ENCODE measurements around the gene COL18A1. TPM values are rescaled to one million over a fixed set of nuclear protein-coding genes. Genes with fewer than 3 reads are reported as not detected.
A peak's percentile ranks its signal among the peaks of the same experiment; 100 is the strongest.

Gene COL18A1
- total and polyA plus RNA-seq, 2 of the 8 experiments (the other 6 are each of a cell fraction or from before 2014, with no cell fraction given), result 145 to 201 TPM

- Histone ChIP-seq H2AFZ (ENCODE audit: low read length) (no peak overlapping the region), H3K23me2 (ENCODE audit: low read depth, low read length) (peaks cover 10% of the 10 kb centered on the region), H4K5ac (ENCODE audit: insufficient read length, low read depth, low read length) (no peak overlapping the region), H3K4me3 (ENCODE audit: extremely low read depth in 1 of 4, insufficient read depth in 2 of 4, low read depth in 3 of 4, low read length in 4 of 4) (no peak overlapping the region), H2BK20ac (ENCODE audit: low read length) (no peak overlapping the region), H3K27ac (ENCODE audit: low read depth, low read length) (no peak overlapping the region), H3K9me3 (ENCODE audit: insufficient read depth in 2 of 2, low read depth in 1 of 2, low read length in 1 of 2) (peaks cover 3 to 4% of the 10 kb centered on the region in 2 experiments; a peak in 2 of 4 replicates), H3K18ac (ENCODE audit: extremely low read depth, low read length) (no peak overlapping the region), H4K8ac (ENCODE audit: extremely low read depth, insufficient read depth, low read length) (0 out of 2 replicates have a peak overlapping the region, but pooled peaks have one; percentile 43), H3K79me1 (ENCODE audit: low read depth, low read length) (peaks cover 3% of the 10 kb centered on the region; the same call in 1 of the 2 replicates), H2BK15ac (ENCODE audit: low read length) (no peak overlapping the region), H2BK120ac (replicated peaks; ENCODE audit: low read depth, low read length) (no peak overlapping the region), H2AK5ac (ENCODE audit: low read depth, low read length) (no peak overlapping the region), H3K4me1 (replicated peaks in 1 of 4; ENCODE audit: control insufficient read depth in 3 of 4, insufficient read depth in 4 of 4, low read length in 3 of 4) (no peaks in the 10 kb centered on the region), H3K4me2 (ENCODE audit: insufficient read depth in 1 of 2, low read depth in 2 of 2, low read length in 2 of 2) (no peak overlapping the region), H4K20me1 (replicated peaks in 1 of 2; ENCODE audit: control insufficient read depth in 1 of 2, insufficient read depth in 2 of 2, low read length in 2 of 2) (peaks cover 10 to 24% of the 10 kb centered on the region in 2 experiments), H3K14ac (ENCODE audit: insufficient read length) (no peak overlapping the region), H3K79me2 (ENCODE audit: control insufficient read depth in 1 of 2, insufficient read depth in 2 of 2, low read length in 2 of 2) (no peaks in the 10 kb centered on the region; a peak in 1 of 4 replicates), H3K4ac (replicated peaks; ENCODE audit: insufficient read length, low read depth, low read length) (no peak overlapping the region), H3K9ac (replicated peaks in 1 of 4; ENCODE audit: extremely low read depth in 1 of 4, low read depth in 3 of 4, low read length in 3 of 4) (no peak overlapping the region), H2BK12ac (ENCODE audit: low read depth, low read length) (no peak overlapping the region), H3K56ac (replicated peaks; ENCODE audit: insufficient read length, low read depth, low read length) (no peak overlapping the region), H2BK5ac (ENCODE audit: low read depth, low read length) (no peak overlapping the region), H4K91ac (replicated peaks; ENCODE audit: insufficient read length, low read length) (no peak overlapping the region), H3K23ac (ENCODE audit: insufficient read length) (no peak overlapping the region), H3K27me3 (replicated peaks in 1 of 4; ENCODE audit: control insufficient read depth in 3 of 4, extremely low read depth in 1 of 4, insufficient read depth in 3 of 4, low read length in 3 of 4) (no peaks in the 10 kb centered on the region), H3K36me3 (ENCODE audit: control insufficient read depth in 2 of 4, insufficient read depth in 4 of 4, low read length in 3 of 4) (peaks cover 9 to 82% (median 49%) of the 10 kb centered on the region in 4 experiments)
- DNase-seq (ENCODE audit: low read depth in 1 of 2, low spot score in 2 of 2) (peak; percentile 49 to 90), FAIRE-seq (peak; percentile 42)
- WGBS, 2 experiments (ENCODE audit: extremely low coverage in 1 of 2, insufficient coverage in 1 of 2, insufficient read length in 1 of 2, insufficient replicate concordance in 2 of 2, low coverage in 1 of 2, low lambda C conversion rate in 2 of 2, missing lambda C conversion rate in 1 of 2), result 82% methylated on average over 21 of the region's 32 CpGs; no CpG with 5 or more reads in 1 of the 2 experiments
- ChIA-PET POLR2A (ENCODE audit: partially characterized antibody) (interaction anchor here (1.6 kb wide), 1 partner anchor 9 kb away, joined by 5 read pairs; no protein-coding TSS in a partner anchor), CTCF (ENCODE audit: partially characterized antibody) (interaction anchor here (0.6 to 2.2 kb wide), 10 partner anchors 9 to 224 kb away, joined by 3 to 5 read pairs (median 3); no protein-coding TSS in a partner anchor)
- TF ChIP-seq HDAC6 (IDR thresholded peaks at IDR 0.05; ENCODE audit: low read depth, low read length) (no peak), MAFK (IDR thresholded peaks at IDR 0.05; ENCODE audit: low read depth, low read length) (no peak), YY1 (IDR thresholded peaks at IDR 0.05; ENCODE audit: low read depth, low read length) (peak; percentile 82; the same call in 1 of the 2 replicates), RAD21 (IDR thresholded peaks at IDR 0.05 in 1 of 2, conservative IDR thresholded peaks at IDR 0.05 in 1 of 2; ENCODE audit: low read depth in 2 of 2, low read length in 2 of 2) (peak; percentile 46 to 56), GABPA (IDR thresholded peaks at IDR 0.05; ENCODE audit: borderline replicate concordance, insufficient read depth, low read length) (peak; percentile 70; the same call in 1 of the 2 replicates), MAX (IDR thresholded peaks at IDR 0.05) (no peak), JUN (IDR thresholded peaks at IDR 0.05; ENCODE audit: low read depth, low read length) (no peak), SIRT6 (IDR thresholded peaks at IDR 0.05; ENCODE audit: low read length) (no peak), RNF2 (IDR thresholded peaks at IDR 0.05; ENCODE audit: borderline replicate concordance, low read depth, low read length, missing control alignments, poor library complexity, severe bottlenecking) (no peak), BACH1 (IDR thresholded peaks at IDR 0.05; ENCODE audit: low read length) (peak; percentile 33; the same call in 1 of the 2 replicates), RXRA (IDR thresholded peaks at IDR 0.05; ENCODE audit: insufficient read depth, low read depth, low read length) (no peak), SRF (IDR thresholded peaks at IDR 0.05; ENCODE audit: low read depth, low read length) (no peak)
Observed at GRCh38 chr21:45478115-45478801, 73.3 kb downstream of the COL18A1 start.

Data from H1 (cell line).